OCI-LY1 (cell line): ENCODE results near the gene ELMO1.

Experiments used
- CTCF ChIP-seq: fragments of 200-600 bp; sonication (generic), shearing (Covaris generic); IDR thresholded peaks from 2 replicates; pipeline ENCODE4 v1.5.1; 2017; ENCODE audit warnings: mild to moderate bottlenecking, antibody characterized with exemption, low read length, moderate library complexity, mixed read lengths
- EZH2 ChIP-seq: fragments of 200-600 bp; sonication (generic), shearing (Covaris generic); IDR thresholded peaks from 2 replicates; pipeline ENCODE4 v1.8.0; 2017; ENCODE audit warnings: borderline replicate concordance, mixed run types, mild to moderate bottlenecking, antibody characterized with exemption, low read length, moderate library complexity, mixed read lengths

GRCh38 chr7:37035631-37036030 is 413.0 kb downstream of the ELMO1 start:
- TF ChIP-seq CTCF (no peak), EZH2 (no peak)
